GM18499 (cell line): ENCODE results near the gene UAP1.

Experiments
- ATAC-seq: cut with Tn5 transposase; IDR thresholded peaks from one replicate; pipeline ENCODE4 v1.9.1; 2021; ENCODE audit warnings: moderate number of reproducible peaks; ENCODE audit not compliant: insufficient read depth, unreplicated experiment

The UAP1 gene

GRCh38 chr1:162644986-162645314 is 83.4 kb downstream of the UAP1 start:
- ATAC-seq, result no peak

- no peak for ATAC-seq
Measured at GRCh38 chr1:162645666-162646065, 84.1 kb downstream of the UAP1 start.

GRCh38 chr1:162649583-162649982 is 88.1 kb downstream of the UAP1 start:
- no peak for ATAC-seq
